GM19240 (cell line): ENCODE measurements around the gene TSGA10IP.

Experiments used
- DNase-seq: peaks from one replicate; pipeline ENCODE4 v3.0.0; 2011; ENCODE audit warnings: low spot score; ENCODE audit not compliant: insufficient read length

TSGA10IP gene

GRCh38 chr11:66003291-66003690, 58.0 kb downstream of the TSGA10IP start:
- no peak for DNase-seq

GRCh38 chr11:66004186-66004585, 58.9 kb downstream of the TSGA10IP start:
- no peak for DNase-seq

- no peak for DNase-seq
Observed at GRCh38 chr11:66006134-66006890, 61.0 kb downstream of the TSGA10IP start.

- no peak for DNase-seq
Observed at GRCh38 chr11:66006891-66007176, 61.6 kb downstream of the TSGA10IP start.

GRCh38 chr11:66007201-66007634, 61.9 kb downstream of the TSGA10IP start:
- DNase-seq = no peak

- DNase-seq = no peak
Observed at GRCh38 chr11:66008095-66008467, 62.8 kb downstream of the TSGA10IP start.

- no peak for DNase-seq
Observed at GRCh38 chr11:66008468-66009101, 63.3 kb downstream of the TSGA10IP start.
